ENCODE data around the gene SHC4. TPM values are rescaled to one million over a fixed set of nuclear protein-coding genes. Genes with fewer than 3 reads are reported as not detected.
A peak's percentile ranks its signal among the peaks of the same experiment; 100 is the strongest.

SHC4 gene
- total and polyA plus RNA-seq, 9 of the 15 experiments (the other 6 are each of a cell fraction or from before 2014, with no cell fraction given): 0.43 to 1.2 (median 0.67) TPM

- TF ChIP-seq JUN (IDR thresholded peaks at IDR 0.05; ENCODE audit: borderline replicate concordance, low read depth, low read length) (peak; percentile 44; the same call in 1 of the 2 replicates), JUN (CRISPR knock-in tag; IDR thresholded peaks at IDR 0.05; ENCODE audit: borderline replicate concordance) (no peak), AFF1 (IDR thresholded peaks at IDR 0.05; ENCODE audit: low read depth in 1 of 2, partially characterized antibody in 2 of 2) (peak in 1 of 2 experiments; percentile 20), MBD1 (CRISPR knock-in tag; IDR thresholded peaks at IDR 0.05) (no peak), ZNF253 (CRISPR knock-in tag; conservative IDR thresholded peaks at IDR 0.05) (no peak), ETS1 (conservative IDR thresholded peaks at IDR 0.05; ENCODE audit: control insufficient read depth, low read depth, low read length) (no peak), GABPB1 (CRISPR knock-in tag; IDR thresholded peaks at IDR 0.05) (no peak), RUNX1 (IDR thresholded peaks at IDR 0.05; ENCODE audit: low read depth) (no peak), GTF2E2 (tag; IDR thresholded peaks at IDR 0.05) (no peak), SMAD1 (IDR thresholded peaks at IDR 0.05; ENCODE audit: low read depth, low read length, partially characterized antibody) (no peak), CREB3L1 (IDR thresholded peaks at IDR 0.05; ENCODE audit: borderline replicate concordance, low read depth) (no peak), ZNF277 (CRISPR knock-in tag; IDR thresholded peaks at IDR 0.05; ENCODE audit: borderline replicate concordance) (no peak), MAFG (tag; conservative IDR thresholded peaks at IDR 0.05) (peak; percentile 85), SNRNP70 (optimal IDR thresholded peaks at IDR 0.05; ENCODE audit: low read depth, low read length) (no peak), SMAD2 (IDR thresholded peaks at IDR 0.05; ENCODE audit: low read depth, low read length) (no peak), E2F1 (CRISPR knock-in tag; IDR thresholded peaks at IDR 0.05) (no peak)
These were observed 105.3 kb downstream of the SHC4 start (continued) for GRCh38 chr15:48858401-48858800.

Data from K562 (cell line).